22Rv1 (cell line): ENCODE results near the gene MAP2.

Experiments used
- ZFX ChIP-seq: fragments of 450-650 bp; IDR thresholded peaks from 2 replicates; pipeline ENCODE4 v1.6.1; 2017; ENCODE audit warnings: antibody characterized with exemption, borderline replicate concordance
- TF ChIP-seq, protein P1 (sequence below): fragments of 450-650 bp; IDR thresholded peaks from 2 replicates; pipeline ENCODE4 v1.5.1; 2017; ENCODE audit warnings: mild to moderate bottlenecking

DNA sequence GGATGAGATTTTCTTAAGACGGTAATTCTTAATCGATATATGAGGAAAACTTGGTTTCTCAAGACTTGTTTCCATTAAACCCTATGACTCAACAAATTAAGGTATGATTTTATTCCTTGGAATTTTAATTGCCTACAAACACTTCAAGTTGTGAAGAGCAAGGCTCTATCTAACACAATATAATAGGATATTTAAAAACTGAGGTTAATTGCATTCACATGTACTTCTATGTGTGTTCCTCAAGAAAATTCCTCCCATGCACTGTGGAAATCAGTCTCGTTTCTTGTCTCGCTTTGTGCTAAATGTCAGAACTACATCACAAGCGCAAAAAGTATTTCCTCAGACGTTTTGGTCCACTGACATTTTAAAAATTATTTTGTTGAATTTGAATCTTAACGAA is 238.2 kb downstream of the MAP2 start:
- TF ChIP-seq, protein P1, sequence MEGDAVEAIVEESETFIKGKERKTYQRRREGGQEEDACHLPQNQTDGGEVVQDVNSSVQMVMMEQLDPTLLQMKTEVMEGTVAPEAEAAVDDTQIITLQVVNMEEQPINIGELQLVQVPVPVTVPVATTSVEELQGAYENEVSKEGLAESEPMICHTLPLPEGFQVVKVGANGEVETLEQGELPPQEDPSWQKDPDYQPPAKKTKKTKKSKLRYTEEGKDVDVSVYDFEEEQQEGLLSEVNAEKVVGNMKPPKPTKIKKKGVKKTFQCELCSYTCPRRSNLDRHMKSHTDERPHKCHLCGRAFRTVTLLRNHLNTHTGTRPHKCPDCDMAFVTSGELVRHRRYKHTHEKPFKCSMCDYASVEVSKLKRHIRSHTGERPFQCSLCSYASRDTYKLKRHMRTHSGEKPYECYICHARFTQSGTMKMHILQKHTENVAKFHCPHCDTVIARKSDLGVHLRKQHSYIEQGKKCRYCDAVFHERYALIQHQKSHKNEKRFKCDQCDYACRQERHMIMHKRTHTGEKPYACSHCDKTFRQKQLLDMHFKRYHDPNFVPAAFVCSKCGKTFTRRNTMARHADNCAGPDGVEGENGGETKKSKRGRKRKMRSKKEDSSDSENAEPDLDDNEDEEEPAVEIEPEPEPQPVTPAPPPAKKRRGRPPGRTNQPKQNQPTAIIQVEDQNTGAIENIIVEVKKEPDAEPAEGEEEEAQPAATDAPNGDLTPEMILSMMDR: no peak
- TF ChIP-seq ZFX: no peak
